ENCODE results near the gene FBXO33. TPM values are rescaled to one million over a fixed set of nuclear protein-coding genes. Genes with fewer than 3 reads are reported as not detected.

Gene FBXO33
- total RNA-seq, 2 experiments from 2014 or later = 94.6 to 97.4 TPM

GRCh38 chr14:39367387-39367751, 64.9 kb downstream of the FBXO33 start:
- intact Hi-C loops (cut with DNase I, micrococcal nuclease) = loop anchor here in 1 of 2 experiments (5.0 kb wide), 1 partner anchor 260 kb away; no protein-coding TSS in a partner anchor
- Mint-ChIP-seq H3K4me3 (no peak overlapping the region), H3K36me3 (ENCODE audit: low read depth) (peaks cover 72% of the 10 kb centered on the region), H3K27ac (no peak overlapping the region), H3K27me3 (no peaks in the 10 kb centered on the region), H3K9me3 (peaks cover 10% of the 10 kb centered on the region), H3K4me1 (ENCODE audit: low read depth) (no peaks in the 10 kb centered on the region)
- H3K27ac ChIP-seq (ENCODE audit: low read depth in 1 of 2, low read length in 2 of 2) = no peak overlapping the region
- peaks cover 25% of the 10 kb centered on the region for H3K36me3 ChIP-seq (ENCODE audit: insufficient read depth, low read length)
- no peaks in the 10 kb centered on the region for H3K27me3 ChIP-seq (ENCODE audit: control insufficient read depth in 1 of 2, insufficient read depth in 2 of 2, low read length in 2 of 2)
- H3K4me1 ChIP-seq (ENCODE audit: insufficient read depth, low read length) = no peaks in the 10 kb centered on the region
- no peak for TF ChIP-seq CTCF (IDR thresholded peaks at IDR 0.05)
- DNase-seq (no peak), ATAC-seq (ENCODE audit: poor library complexity) (no peak)
- CTCF ChIA-PET = no interaction called here
- POLR2A ChIA-PET = interaction anchor here (0.6 kb wide), 1 partner anchor 464 kb away, joined by 3 read pairs; no protein-coding TSS in a partner anchor
- H3K9me3 ChIP-seq (ENCODE audit: control insufficient read depth in 1 of 2, insufficient read depth in 1 of 2, low read length in 2 of 2) = peaks cover 19 to 20% of the 10 kb centered on the region in 2 experiments
- no peak overlapping the region for H3K4me3 ChIP-seq (ENCODE audit: low read length)

- no peak for TF ChIP-seq CTCF (IDR thresholded peaks at IDR 0.05)
- Histone ChIP-seq H3K9me3 (ENCODE audit: control insufficient read depth in 1 of 2, insufficient read depth in 1 of 2, low read length in 2 of 2) (peaks cover 19 to 26% of the 10 kb centered on the region in 2 experiments), H3K36me3 (ENCODE audit: insufficient read depth, low read length) (peaks cover 25% of the 10 kb centered on the region), H3K27ac (ENCODE audit: low read depth in 1 of 2, low read length in 2 of 2) (no peak overlapping the region), H3K27me3 (ENCODE audit: control insufficient read depth in 1 of 2, insufficient read depth in 2 of 2, low read length in 2 of 2) (no peaks in the 10 kb centered on the region), H3K4me1 (ENCODE audit: insufficient read depth, low read length) (no peaks in the 10 kb centered on the region), H3K4me3 (ENCODE audit: low read length) (no peak overlapping the region)
- Mint-ChIP-seq H3K27me3 (no peaks in the 10 kb centered on the region), H3K4me1 (ENCODE audit: low read depth) (no peaks in the 10 kb centered on the region), H3K9me3 (peaks cover 11% of the 10 kb centered on the region), H3K27ac (no peak overlapping the region), H3K4me3 (no peak overlapping the region), H3K36me3 (ENCODE audit: low read depth) (peaks cover 75% of the 10 kb centered on the region)
- DNase-seq (no peak), ATAC-seq (ENCODE audit: poor library complexity) (no peak)
- ChIA-PET POLR2A (interaction anchor here (0.6 kb wide), 1 partner anchor 463 kb away, joined by 3 read pairs; no protein-coding TSS in a partner anchor), CTCF (no interaction called here)
- intact Hi-C loops (cut with DNase I, micrococcal nuclease) = loop anchor here in 1 of 2 experiments (5.0 kb wide), 1 partner anchor 259 kb away; no protein-coding TSS in a partner anchor
Observed at GRCh38 chr14:39366460-39367386, 65.5 kb downstream of the FBXO33 start.

GRCh38 chr14:39365354-39365753, 66.9 kb downstream of the FBXO33 start:
- intact Hi-C loops (cut with DNase I, micrococcal nuclease) = loop anchor here in 1 of 2 experiments (5.0 kb wide), 1 partner anchor 258 kb away; no protein-coding TSS in a partner anchor
- Mint-ChIP-seq H3K4me1 (ENCODE audit: low read depth) (no peaks in the 10 kb centered on the region), H3K36me3 (ENCODE audit: low read depth) (peaks cover 78% of the 10 kb centered on the region), H3K27me3 (no peaks in the 10 kb centered on the region), H3K27ac (no peak overlapping the region), H3K4me3 (no peak overlapping the region), H3K9me3 (peaks cover 11% of the 10 kb centered on the region)
- no peak overlapping the region for H3K27ac ChIP-seq (ENCODE audit: low read depth in 1 of 2, low read length in 2 of 2)
- no peak for ATAC-seq (ENCODE audit: poor library complexity)
- ChIA-PET CTCF (no interaction called here), POLR2A (no interaction called here)
- H3K27me3 ChIP-seq (ENCODE audit: control insufficient read depth in 1 of 2, insufficient read depth in 2 of 2, low read length in 2 of 2) = no peaks in the 10 kb centered on the region
- H3K4me3 ChIP-seq (ENCODE audit: low read length) = no peak overlapping the region
- no peaks in the 10 kb centered on the region for H3K4me1 ChIP-seq (ENCODE audit: insufficient read depth, low read length)
- no peak for DNase-seq
- H3K36me3 ChIP-seq (ENCODE audit: insufficient read depth, low read length) = peaks cover 19% of the 10 kb centered on the region
- H3K9me3 ChIP-seq (ENCODE audit: control insufficient read depth in 1 of 2, insufficient read depth in 1 of 2, low read length in 2 of 2) = peaks cover 19 to 26% of the 10 kb centered on the region in 2 experiments
- no peak for TF ChIP-seq CTCF (IDR thresholded peaks at IDR 0.05)
